ENCODE measurements around the gene CKS1B.

DNA sequence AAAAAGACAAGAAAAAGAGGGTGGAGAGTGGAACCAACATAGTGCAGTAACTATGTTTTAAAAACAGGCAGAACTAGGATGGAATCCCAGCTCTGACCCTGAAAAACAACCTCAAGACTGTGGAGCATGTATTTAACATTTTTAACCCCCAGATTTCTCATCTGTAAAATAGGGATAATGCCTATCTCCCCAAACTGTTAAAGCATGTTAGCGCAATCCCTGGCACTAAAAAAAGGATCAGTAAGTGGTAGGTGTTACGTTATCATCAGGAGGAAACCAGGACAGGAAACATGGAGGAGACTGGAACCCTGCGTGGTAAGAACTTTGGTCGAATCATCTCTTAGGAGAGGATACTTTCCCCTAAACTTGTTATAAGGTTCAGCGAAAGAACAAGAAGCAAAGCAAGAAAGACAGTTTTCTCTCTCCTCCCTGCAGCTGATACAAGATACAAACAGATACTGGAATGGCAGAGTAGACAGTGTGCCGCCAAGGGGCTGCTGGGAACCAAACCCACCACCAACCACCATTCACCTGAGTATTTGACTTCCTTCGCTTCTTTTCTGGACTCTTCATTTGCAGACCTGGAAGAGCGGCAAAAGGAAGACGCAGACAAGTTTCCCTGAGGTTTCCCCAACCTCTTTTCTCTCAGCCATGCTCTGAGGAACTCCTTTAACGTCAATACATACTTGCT is 13.9 kb upstream of the CKS1B start:
- no peak for TF ChIP-seq SPI1 (IDR thresholded peaks at IDR 0.05; ENCODE audit: borderline replicate concordance, low read depth)
- TF ChIP-seq, protein P1, sequence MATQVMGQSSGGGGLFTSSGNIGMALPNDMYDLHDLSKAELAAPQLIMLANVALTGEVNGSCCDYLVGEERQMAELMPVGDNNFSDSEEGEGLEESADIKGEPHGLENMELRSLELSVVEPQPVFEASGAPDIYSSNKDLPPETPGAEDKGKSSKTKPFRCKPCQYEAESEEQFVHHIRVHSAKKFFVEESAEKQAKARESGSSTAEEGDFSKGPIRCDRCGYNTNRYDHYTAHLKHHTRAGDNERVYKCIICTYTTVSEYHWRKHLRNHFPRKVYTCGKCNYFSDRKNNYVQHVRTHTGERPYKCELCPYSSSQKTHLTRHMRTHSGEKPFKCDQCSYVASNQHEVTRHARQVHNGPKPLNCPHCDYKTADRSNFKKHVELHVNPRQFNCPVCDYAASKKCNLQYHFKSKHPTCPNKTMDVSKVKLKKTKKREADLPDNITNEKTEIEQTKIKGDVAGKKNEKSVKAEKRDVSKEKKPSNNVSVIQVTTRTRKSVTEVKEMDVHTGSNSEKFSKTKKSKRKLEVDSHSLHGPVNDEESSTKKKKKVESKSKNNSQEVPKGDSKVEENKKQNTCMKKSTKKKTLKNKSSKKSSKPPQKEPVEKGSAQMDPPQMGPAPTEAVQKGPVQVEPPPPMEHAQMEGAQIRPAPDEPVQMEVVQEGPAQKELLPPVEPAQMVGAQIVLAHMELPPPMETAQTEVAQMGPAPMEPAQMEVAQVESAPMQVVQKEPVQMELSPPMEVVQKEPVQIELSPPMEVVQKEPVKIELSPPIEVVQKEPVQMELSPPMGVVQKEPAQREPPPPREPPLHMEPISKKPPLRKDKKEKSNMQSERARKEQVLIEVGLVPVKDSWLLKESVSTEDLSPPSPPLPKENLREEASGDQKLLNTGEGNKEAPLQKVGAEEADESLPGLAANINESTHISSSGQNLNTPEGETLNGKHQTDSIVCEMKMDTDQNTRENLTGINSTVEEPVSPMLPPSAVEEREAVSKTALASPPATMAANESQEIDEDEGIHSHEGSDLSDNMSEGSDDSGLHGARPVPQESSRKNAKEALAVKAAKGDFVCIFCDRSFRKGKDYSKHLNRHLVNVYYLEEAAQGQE (IDR thresholded peaks at IDR 0.05; ENCODE audit: insufficient replicate concordance, low read depth) = no peak
- TF ChIP-seq, protein P2, sequence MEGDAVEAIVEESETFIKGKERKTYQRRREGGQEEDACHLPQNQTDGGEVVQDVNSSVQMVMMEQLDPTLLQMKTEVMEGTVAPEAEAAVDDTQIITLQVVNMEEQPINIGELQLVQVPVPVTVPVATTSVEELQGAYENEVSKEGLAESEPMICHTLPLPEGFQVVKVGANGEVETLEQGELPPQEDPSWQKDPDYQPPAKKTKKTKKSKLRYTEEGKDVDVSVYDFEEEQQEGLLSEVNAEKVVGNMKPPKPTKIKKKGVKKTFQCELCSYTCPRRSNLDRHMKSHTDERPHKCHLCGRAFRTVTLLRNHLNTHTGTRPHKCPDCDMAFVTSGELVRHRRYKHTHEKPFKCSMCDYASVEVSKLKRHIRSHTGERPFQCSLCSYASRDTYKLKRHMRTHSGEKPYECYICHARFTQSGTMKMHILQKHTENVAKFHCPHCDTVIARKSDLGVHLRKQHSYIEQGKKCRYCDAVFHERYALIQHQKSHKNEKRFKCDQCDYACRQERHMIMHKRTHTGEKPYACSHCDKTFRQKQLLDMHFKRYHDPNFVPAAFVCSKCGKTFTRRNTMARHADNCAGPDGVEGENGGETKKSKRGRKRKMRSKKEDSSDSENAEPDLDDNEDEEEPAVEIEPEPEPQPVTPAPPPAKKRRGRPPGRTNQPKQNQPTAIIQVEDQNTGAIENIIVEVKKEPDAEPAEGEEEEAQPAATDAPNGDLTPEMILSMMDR (IDR thresholded peaks at IDR 0.05; ENCODE audit: insufficient read depth, low read length) = no peak

All from HL-60 (cell line).